GM12865 (cell line): ENCODE results near the gene HSPA1A.
A peak's percentile ranks its signal among the peaks of the same experiment; 100 is the strongest.
"Not testable (repeated sequence)": the region's sequence is repeated elsewhere in the genome, so short reads cannot be mapped to it uniquely, and the experiment has no call there.

Experiments
- DNase-seq: peaks from one replicate; pipeline ENCODE4 v3.0.0; 2010; ENCODE audit warnings: low read depth
- H3K4me3 ChIP-seq: 2 replicates; pipeline ENCODE4 v1.5.1; 2011; ENCODE audit warnings: mild to moderate bottlenecking, low read depth, low read length, control low read depth
- TF ChIP-seq, protein P1 (sequence below): IDR thresholded peaks from 2 replicates; pipeline ENCODE4 v1.5.1; 2011; ENCODE audit warnings: low read length, control low read depth, low read depth, inconsistent platforms; ENCODE audit not compliant: insufficient read depth; ENCODE audit errors: missing control alignments

The HSPA1A gene

DNA sequence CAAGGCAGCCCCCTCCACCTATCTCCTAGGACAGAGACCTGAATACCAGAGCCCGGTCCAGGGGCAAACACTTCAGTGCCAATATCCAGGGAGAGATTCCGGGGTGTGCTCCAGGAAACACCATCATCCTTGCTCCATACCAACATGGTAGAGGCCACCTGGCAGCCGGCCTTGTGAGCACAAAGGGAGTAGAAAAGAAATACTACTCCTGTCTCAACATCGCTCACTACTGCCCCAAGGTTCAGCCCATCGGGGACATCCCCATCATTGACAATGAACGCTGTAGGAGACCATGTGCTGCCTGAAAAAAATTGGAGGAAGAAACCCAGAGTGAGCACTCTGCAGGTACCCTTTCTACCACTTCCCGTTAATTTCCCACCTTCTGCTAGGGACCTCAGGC lies 45.8 kb downstream of the HSPA1A start:
- no peak for DNase-seq
- TF ChIP-seq, protein P1, sequence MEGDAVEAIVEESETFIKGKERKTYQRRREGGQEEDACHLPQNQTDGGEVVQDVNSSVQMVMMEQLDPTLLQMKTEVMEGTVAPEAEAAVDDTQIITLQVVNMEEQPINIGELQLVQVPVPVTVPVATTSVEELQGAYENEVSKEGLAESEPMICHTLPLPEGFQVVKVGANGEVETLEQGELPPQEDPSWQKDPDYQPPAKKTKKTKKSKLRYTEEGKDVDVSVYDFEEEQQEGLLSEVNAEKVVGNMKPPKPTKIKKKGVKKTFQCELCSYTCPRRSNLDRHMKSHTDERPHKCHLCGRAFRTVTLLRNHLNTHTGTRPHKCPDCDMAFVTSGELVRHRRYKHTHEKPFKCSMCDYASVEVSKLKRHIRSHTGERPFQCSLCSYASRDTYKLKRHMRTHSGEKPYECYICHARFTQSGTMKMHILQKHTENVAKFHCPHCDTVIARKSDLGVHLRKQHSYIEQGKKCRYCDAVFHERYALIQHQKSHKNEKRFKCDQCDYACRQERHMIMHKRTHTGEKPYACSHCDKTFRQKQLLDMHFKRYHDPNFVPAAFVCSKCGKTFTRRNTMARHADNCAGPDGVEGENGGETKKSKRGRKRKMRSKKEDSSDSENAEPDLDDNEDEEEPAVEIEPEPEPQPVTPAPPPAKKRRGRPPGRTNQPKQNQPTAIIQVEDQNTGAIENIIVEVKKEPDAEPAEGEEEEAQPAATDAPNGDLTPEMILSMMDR, result no peak
- no peak overlapping the region for H3K4me3 ChIP-seq

DNA sequence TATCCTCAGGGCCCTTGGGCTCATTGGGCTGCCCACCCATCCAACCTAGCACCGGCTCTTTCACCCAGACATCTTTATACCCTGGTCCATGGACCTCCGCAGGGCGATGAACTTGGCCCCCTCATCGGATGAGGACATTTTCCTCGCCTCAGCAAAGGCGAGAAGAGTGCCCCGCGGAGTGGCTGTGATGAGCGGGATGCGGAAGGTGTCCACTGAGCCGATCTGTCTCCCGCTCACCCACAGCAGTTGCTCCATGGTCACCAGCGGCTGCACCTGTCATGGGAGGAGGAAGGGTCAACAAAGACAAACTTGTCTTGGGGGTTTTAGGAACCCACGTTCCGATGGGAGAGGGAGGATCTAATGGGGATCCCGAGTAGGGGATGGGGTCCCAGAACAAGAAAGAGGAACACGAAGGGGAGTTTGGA lies 46.6 kb downstream of the HSPA1A start:
- peak overlapping the region; percentile 86 for H3K4me3 ChIP-seq
- no peak for DNase-seq
- TF ChIP-seq, protein P1, result no peak

DNA sequence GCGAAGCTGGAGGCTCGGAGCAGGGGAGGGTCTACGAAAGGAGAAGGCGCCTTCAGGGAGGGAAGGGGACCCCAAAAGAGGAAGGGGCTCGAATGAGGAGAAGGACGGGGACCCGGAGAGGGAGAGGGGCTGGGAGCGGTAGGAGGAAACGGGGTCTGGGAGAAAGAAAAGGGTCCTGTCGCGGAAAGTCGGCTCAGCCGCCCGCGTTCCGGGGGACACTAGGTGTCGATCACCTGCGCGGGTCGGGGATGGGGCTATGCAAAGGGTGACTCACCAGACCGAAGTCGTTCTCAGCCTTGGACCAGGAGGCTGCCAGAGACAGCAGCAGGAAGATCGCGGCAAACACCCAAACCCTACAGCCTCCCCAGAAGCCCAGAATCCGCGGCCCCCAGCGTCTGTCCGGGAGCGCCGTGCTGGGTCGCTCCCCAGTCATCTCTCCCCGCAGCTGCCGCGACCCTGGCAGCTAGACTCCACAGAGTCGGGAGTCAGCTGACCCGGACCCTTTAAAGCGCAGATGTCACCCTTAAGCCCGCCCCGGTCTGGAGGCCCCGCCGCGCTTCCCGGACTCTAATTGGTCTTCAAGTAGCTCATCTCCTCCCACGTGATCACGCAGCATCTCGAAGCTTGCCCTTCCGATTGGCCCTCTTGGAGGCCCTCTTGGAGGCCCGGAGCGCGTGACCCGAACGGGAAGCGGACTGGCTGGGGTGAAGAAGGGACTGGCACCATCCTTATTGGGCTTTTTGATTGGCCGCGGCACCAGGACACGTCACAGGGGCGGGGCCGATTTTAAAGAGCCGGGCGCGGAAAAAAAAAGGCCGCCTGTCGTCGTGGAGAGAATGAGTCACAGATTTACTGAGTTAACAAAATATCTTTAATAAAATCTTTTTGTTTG lies 47.2 kb downstream of the HSPA1A start, which contains the start of gene NEU1:
NEU1 (minus strand) TSS at position 478 of the 892 bp plus-strand sequence; CDS start at position 433, 45 bp downstream.
- TF ChIP-seq, protein P1, result no peak
- H3K4me3 ChIP-seq, result peak within 1 kb of the TSS; percentile 86
- peak; percentile 100 for DNase-seq

DNA sequence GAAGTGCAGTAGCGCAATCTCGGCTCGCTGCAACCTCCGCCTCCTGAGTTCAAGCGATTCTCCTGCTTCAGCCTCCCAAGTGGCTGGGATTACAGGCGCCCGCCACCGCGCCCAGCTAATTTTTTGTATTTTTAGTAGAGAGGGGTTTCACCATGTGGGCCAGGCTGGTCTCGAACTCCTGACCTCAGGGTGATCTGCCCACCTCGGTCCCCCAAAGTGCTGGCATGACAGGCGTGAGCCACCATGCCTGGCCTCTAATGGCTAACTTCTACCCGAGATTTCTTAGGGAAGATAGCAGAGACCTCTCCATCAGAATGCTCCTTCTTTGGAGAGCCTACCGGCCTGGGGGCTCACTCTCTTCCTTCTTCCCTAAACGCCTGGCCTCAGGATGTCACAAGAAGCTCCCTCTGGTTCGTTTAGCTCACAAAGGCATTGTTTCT lies 48.8 kb downstream of the HSPA1A start:
- DNase-seq, result not testable (repeated sequence)
- H3K4me3 ChIP-seq, result peak overlapping the region; percentile 80

DNA sequence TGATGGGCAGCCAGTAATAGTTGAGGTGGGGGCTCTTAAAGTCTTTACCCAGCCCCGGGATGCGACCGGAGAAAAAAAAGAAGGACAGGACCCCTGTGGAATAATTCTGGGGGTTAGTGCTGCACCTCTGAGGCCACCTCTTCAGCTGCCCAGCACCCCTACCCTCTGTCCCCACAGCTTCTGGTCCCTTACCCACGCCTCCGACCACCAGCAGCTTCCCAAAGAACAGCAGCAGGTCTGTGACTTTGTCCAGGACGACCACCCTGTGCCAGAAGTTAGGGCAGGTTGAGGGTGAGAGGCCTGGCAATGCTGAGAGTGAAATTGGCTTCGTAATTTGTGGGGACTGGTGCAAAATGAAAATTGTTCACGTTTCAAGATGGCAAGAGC lies 49.5 kb downstream of the HSPA1A start:
- TF ChIP-seq, protein P1, result no peak

DNA sequence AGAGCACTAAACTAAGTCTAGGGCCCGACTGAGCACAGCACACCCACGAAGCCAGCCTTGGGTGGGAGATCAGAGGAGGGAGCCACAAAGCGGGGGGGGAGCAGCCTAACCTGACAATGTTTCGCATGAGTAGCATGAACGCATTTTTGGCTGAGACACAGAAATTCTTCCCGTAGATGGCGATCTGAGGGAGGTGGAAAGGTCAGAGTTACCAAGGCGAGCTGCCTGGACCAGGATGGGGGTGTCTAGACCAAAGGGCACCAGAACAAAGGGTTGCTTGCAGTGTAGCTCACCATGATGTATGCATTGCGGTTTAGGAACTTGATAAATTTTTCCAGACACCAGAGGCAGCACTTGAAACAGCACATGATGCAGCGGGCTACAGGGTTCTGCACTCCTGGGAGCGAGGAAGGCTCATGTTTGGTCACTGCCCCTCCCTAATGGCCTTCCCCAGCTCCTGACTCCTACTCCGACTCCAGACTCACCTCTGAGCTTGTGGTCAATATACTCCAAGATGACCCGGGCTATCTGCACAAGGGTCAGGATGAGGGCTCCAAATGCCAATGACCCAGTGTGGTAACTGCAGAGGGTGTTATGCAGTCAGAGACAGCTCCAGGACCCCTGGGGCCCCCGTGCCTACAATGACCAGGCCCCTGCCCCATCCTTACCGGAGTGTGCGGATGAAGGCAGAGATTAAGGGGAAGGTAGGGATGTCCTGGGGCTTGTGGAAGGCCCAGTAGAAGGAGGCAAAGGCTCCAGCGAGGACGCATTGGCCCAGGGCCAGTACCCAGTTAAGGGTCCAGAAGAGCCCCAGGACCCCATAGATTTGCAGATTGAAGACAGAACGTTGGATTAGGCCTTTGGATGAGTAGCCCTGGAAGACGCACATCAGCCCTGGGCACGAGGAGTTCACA lies 50.1 kb downstream of the HSPA1A start:
- TF ChIP-seq, protein P1, result no peak
- no peak for DNase-seq
- H3K4me3 ChIP-seq, result no peak overlapping the region

More for the DNA sequence above, 49.5 kb downstream of the HSPA1A start:
- no peak overlapping the region for H3K4me3 ChIP-seq
- no peak for DNase-seq
